ENCODE measurements around the gene CMTM1. TPM values are rescaled to one million over a fixed set of nuclear protein-coding genes. Genes with fewer than 3 reads are reported as not detected.

CMTM1 gene
- total and polyA plus RNA-seq, 10 donors = 0.15 to 19.0 (median 4.2) TPM

GRCh38 chr16:66616592-66616991, 50.4 kb downstream of the CMTM1 start:
- intact Hi-C loops (cut with DNase I; ENCODE audit: low total_unique reads) = no loop called here
- Histone ChIP-seq H3K27me3 (replicated peaks in 1 of 7) (no peaks in the 10 kb centered on the region), H3K36me3 (peaks cover 0 to 48% (median 25%) of the 10 kb centered on the region in 6 donors), H3K9me3 (no peaks in the 10 kb centered on the region), H3K27ac (no peak overlapping the region), H3K4me3 (no peak overlapping the region), H3K4me1 (peaks cover 0 to 11% (median 0%) of the 10 kb centered on the region in 6 donors)
- TF ChIP-seq CTCF (IDR thresholded peaks at IDR 0.05 in 8 of 11, conservative IDR thresholded peaks at IDR 0.05 in 3 of 11) (no peak), POLR2AphosphoS5 (IDR thresholded peaks at IDR 0.05) (no peak), POLR2A (IDR thresholded peaks at IDR 0.05) (no peak)
- peak; percentile 41 for DNase-seq
- 74 to 83% (median 77%) methylated on average over 9 of the region's 9 CpGs for WGBS, 5 donors

- TF ChIP-seq CTCF (IDR thresholded peaks at IDR 0.05 in 8 of 11, conservative IDR thresholded peaks at IDR 0.05 in 3 of 11) (no peak), POLR2A (IDR thresholded peaks at IDR 0.05) (no peak), POLR2AphosphoS5 (IDR thresholded peaks at IDR 0.05) (no peak)
- intact Hi-C loops (cut with DNase I; ENCODE audit: low total_unique reads) = no loop called here
- no peak for DNase-seq
- Histone ChIP-seq H3K36me3 (peaks cover 0 to 48% (median 22%) of the 10 kb centered on the region in 6 donors), H3K4me1 (peaks cover 0 to 11% (median 0%) of the 10 kb centered on the region in 6 donors), H3K27ac (no peak overlapping the region), H3K4me3 (no peak overlapping the region), H3K27me3 (replicated peaks in 1 of 7) (no peaks in the 10 kb centered on the region), H3K9me3 (no peaks in the 10 kb centered on the region)
- 73 to 86% (median 81%) methylated on average over 2 of the region's 2 CpGs for WGBS, 5 donors
Observed at GRCh38 chr16:66617010-66617434, 50.8 kb downstream of the CMTM1 start.

GRCh38 chr16:66617728-66618127, 51.5 kb downstream of the CMTM1 start:
- H3K9me3 ChIP-seq = no peaks in the 10 kb centered on the region
- WGBS, 5 donors = 69 to 81% (median 76%) methylated on average over 7 of the region's 7 CpGs
- TF ChIP-seq POLR2A (IDR thresholded peaks at IDR 0.05) = no peak
- no peak for TF ChIP-seq POLR2AphosphoS5 (IDR thresholded peaks at IDR 0.05)
- no peak for TF ChIP-seq CTCF (IDR thresholded peaks at IDR 0.05 in 8 of 11, conservative IDR thresholded peaks at IDR 0.05 in 3 of 11)

GRCh38 chr16:66618588-66619375, 52.5 kb downstream of the CMTM1 start:
- H3K27ac ChIP-seq = no peak overlapping the region
- WGBS, 5 donors = 85 to 90% (median 89%) methylated on average over 5 to 10 of the region's 10 CpGs
- no peaks in the 10 kb centered on the region for H3K27me3 ChIP-seq (replicated peaks in 1 of 7)
- H3K9me3 ChIP-seq = no peaks in the 10 kb centered on the region
- peaks cover 0 to 11% (median 0%) of the 10 kb centered on the region in 6 donors for H3K4me1 ChIP-seq
- no peak overlapping the region for H3K4me3 ChIP-seq
- DNase-seq = peak; percentile 35
- peaks cover 0 to 33% (median 7%) of the 10 kb centered on the region in 6 donors for H3K36me3 ChIP-seq
- TF ChIP-seq POLR2A (IDR thresholded peaks at IDR 0.05) (no peak), CTCF (IDR thresholded peaks at IDR 0.05 in 8 of 11, conservative IDR thresholded peaks at IDR 0.05 in 3 of 11) (no peak), POLR2AphosphoS5 (IDR thresholded peaks at IDR 0.05) (no peak)
- intact Hi-C loops (cut with DNase I; ENCODE audit: low total_unique reads) = no loop called here

More at GRCh38 chr16:66617728-66618127, 51.5 kb downstream of the CMTM1 start:
- intact Hi-C loops (cut with DNase I; ENCODE audit: low total_unique reads) = no loop called here
- H3K27ac ChIP-seq = no peak overlapping the region
- DNase-seq = peak; percentile 47
- no peaks in the 10 kb centered on the region for H3K27me3 ChIP-seq (replicated peaks in 1 of 7)
- H3K4me3 ChIP-seq = no peak overlapping the region
- peaks cover 0 to 43% (median 15%) of the 10 kb centered on the region in 6 donors for H3K36me3 ChIP-seq
- peaks cover 0 to 11% (median 0%) of the 10 kb centered on the region in 6 donors for H3K4me1 ChIP-seq

All from spleen (tissue), 11 donors.